AG04449 (cell line): Measurements from ENCODE around the gene JAZF1.

Experiments used
- CTCF ChIA-PET: fragments of 350-600 bp; formaldehyde crosslinking; extraction: SDS; loops from one replicate; lab custom pipeline; 2021; ENCODE audit warnings: antibody characterized with exemption; lab: Yijun Ruan, JAX
- POLR2A ChIA-PET: fragments of 400-600, 350-600 bp; formaldehyde crosslinking; extraction: SDS; loops from one replicate; lab custom pipeline; 2020; ENCODE audit warnings: antibody characterized with exemption, inconsistent platforms; lab: Yijun Ruan, JAX
- DNase-seq: peaks from one replicate; pipeline ENCODE4 v3.0.0-alpha.2; 2010; ENCODE audit warnings: low read depth, low spot score
- H3K4me3 ChIP-seq: 2 replicates; pipeline ENCODE4 v1.5.1; 2011; ENCODE audit warnings: low read depth, mild to moderate bottlenecking, control low read depth, low read length
- TF ChIP-seq, protein P1 (sequence below): IDR thresholded peaks from one replicate; pipeline ENCODE4 v1.5.1; 2011; ENCODE audit warnings: mild to moderate bottlenecking, moderate library complexity, low read length, control low read depth, inconsistent platforms; ENCODE audit not compliant: insufficient read depth; ENCODE audit errors: missing control alignments

The JAZF1 gene

GRCh38 chr7:28179120-28180030 is 1.2 kb downstream of the JAZF1 start:
- CTCF ChIA-PET, result interaction anchor here (1.3 to 1.4 kb wide), 2 partner anchors 12 to 85 kb away, joined by 4 read pairs; no protein-coding TSS in a partner anchor
- POLR2A ChIA-PET, result interaction anchor here (1.0 kb wide), 1 partner anchor 19 kb away, joined by 5 read pairs; no protein-coding TSS in a partner anchor
- DNase-seq, result no peak
- TF ChIP-seq, protein P1, sequence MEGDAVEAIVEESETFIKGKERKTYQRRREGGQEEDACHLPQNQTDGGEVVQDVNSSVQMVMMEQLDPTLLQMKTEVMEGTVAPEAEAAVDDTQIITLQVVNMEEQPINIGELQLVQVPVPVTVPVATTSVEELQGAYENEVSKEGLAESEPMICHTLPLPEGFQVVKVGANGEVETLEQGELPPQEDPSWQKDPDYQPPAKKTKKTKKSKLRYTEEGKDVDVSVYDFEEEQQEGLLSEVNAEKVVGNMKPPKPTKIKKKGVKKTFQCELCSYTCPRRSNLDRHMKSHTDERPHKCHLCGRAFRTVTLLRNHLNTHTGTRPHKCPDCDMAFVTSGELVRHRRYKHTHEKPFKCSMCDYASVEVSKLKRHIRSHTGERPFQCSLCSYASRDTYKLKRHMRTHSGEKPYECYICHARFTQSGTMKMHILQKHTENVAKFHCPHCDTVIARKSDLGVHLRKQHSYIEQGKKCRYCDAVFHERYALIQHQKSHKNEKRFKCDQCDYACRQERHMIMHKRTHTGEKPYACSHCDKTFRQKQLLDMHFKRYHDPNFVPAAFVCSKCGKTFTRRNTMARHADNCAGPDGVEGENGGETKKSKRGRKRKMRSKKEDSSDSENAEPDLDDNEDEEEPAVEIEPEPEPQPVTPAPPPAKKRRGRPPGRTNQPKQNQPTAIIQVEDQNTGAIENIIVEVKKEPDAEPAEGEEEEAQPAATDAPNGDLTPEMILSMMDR, result no peak
- peak overlapping the region; percentile 77 for H3K4me3 ChIP-seq

- peak overlapping the region; percentile 77 for H3K4me3 ChIP-seq
- POLR2A ChIA-PET, result interaction anchor here (1.1 kb wide), 1 partner anchor 12 kb away, joined by 3 read pairs; no protein-coding TSS in a partner anchor
- no peak for DNase-seq
- CTCF ChIA-PET, result interaction anchor here (1.1 to 1.4 kb wide), 4 partner anchors 11 to 84 kb away, joined by 3 to 4 read pairs (median 4); no protein-coding TSS in a partner anchor
- TF ChIP-seq, protein P1, result no peak
Measured at GRCh38 chr7:28178599-28178998, 2.0 kb downstream of the JAZF1 start.

- ChIA-PET CTCF (interaction anchor here (1.1 to 1.4 kb wide), 3 partner anchors 14 to 83 kb away, joined by 3 to 4 read pairs (median 4); no protein-coding TSS in a partner anchor), POLR2A (interaction anchor here (1.1 kb wide), 1 partner anchor 11 kb away, joined by 3 read pairs; no protein-coding TSS in a partner anchor)
- H3K4me3 ChIP-seq, result no peak overlapping the region
Measured at GRCh38 chr7:28177836-28178235, 2.8 kb downstream of the JAZF1 start.

DNA sequence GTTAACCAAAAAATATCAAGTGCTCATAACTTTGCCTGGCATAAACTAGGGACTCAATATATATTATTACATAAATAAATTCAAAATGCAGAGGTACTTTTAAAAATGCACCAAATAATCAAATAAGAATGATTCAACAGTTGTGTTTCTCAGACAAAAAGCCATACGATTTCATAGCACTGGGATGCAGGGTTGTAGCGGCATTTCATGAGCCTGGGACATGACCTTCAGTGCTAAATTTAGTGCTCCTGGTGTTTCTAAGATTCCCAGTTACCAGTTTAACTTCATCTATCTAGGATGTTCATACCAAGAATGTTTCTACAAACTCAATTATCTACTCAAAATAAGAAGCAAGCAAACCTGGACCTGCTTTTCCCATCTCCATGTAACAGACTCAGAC is 4.0 kb downstream of the JAZF1 start:
- DNase-seq, result no peak
- H3K4me3 ChIP-seq, result no peak overlapping the region
- ChIA-PET POLR2A (no interaction called here), CTCF (interaction anchor here (1.4 kb wide), 1 partner anchor 10 kb away, joined by 5 read pairs; no protein-coding TSS in a partner anchor)
- TF ChIP-seq, protein P1, result no peak

More at GRCh38 chr7:28177836-28178235, 2.8 kb downstream of the JAZF1 start:
- TF ChIP-seq, protein P1, result no peak
- DNase-seq, result no peak

GRCh38 chr7:28176174-28176573 is 4.4 kb downstream of the JAZF1 start:
- POLR2A ChIA-PET, result interaction anchor here (0.8 kb wide), 1 partner anchor 51 kb away, joined by 3 read pairs; no protein-coding TSS in a partner anchor

More at GRCh38 chr7:28176174-28176573, 4.4 kb downstream of the JAZF1 start:
- H3K4me3 ChIP-seq, result no peak overlapping the region
- no peak for DNase-seq
- TF ChIP-seq, protein P1, result no peak
- CTCF ChIA-PET, result interaction anchor here (1.4 kb wide), 1 partner anchor 9 kb away, joined by 5 read pairs; no protein-coding TSS in a partner anchor
